ENCODE results near the gene HS6ST2. TPM values are rescaled to one million over a fixed set of nuclear protein-coding genes. Genes with fewer than 3 reads are reported as not detected.

HS6ST2 gene
- polyA plus RNA-seq, 1 of the 3 experiments (the other 2 are of a cell fraction), result 0.05 TPM

- no peak overlapping the region for H3K4me3 ChIP-seq (ENCODE audit: low read depth in 2 of 2, low read length in 1 of 2)
These were observed 142.8 kb downstream of the HS6ST2 start for GRCh38 chrX:132815643-132816042.

More at GRCh38 chrX:132815643-132816042, 142.8 kb downstream of the HS6ST2 start:
- Histone ChIP-seq H3K27me3 (ENCODE audit: insufficient read depth) (no peaks in the 10 kb centered on the region; the same call in 1 of the 2 replicates), H3K79me2 (ENCODE audit: insufficient read depth) (no peaks in the 10 kb centered on the region), H4K20me1 (ENCODE audit: insufficient read depth) (no peaks in the 10 kb centered on the region), H3K9me3 (no peaks in the 10 kb centered on the region), H3K9ac (no peak overlapping the region), H3K36me3 (replicated peaks in 1 of 2; ENCODE audit: control insufficient read depth in 1 of 2, insufficient read depth in 2 of 2, low read length in 1 of 2) (no peaks in the 10 kb centered on the region), H3K27ac (ENCODE audit: low read depth in 2 of 2, low read length in 1 of 2) (no peak overlapping the region), H2AFZ (ENCODE audit: low read depth) (no peak overlapping the region), H3F3A (replicated peaks; ENCODE audit: insufficient read depth) (no peaks in the 10 kb centered on the region), H3K9me2 (no peaks in the 10 kb centered on the region), H3K4me2 (no peak overlapping the region), H3K4me1 (ENCODE audit: control insufficient read depth in 1 of 2, insufficient read depth in 2 of 2, low read depth in 1 of 2, low read length in 1 of 2) (no peaks in the 10 kb centered on the region; a peak in 1 of 4 replicates)
- no peak for DNase-seq
- ChIA-PET CTCF (no interaction called here), POLR2A (no interaction called here)
- TF ChIP-seq PBX3 (IDR thresholded peaks at IDR 0.05) (no peak), MXI1 (IDR thresholded peaks at IDR 0.05; ENCODE audit: low read depth, low read length) (no peak), GABPA (IDR thresholded peaks at IDR 0.05; ENCODE audit: low read depth) (no peak), TEAD4 (IDR thresholded peaks at IDR 0.05; ENCODE audit: borderline replicate concordance, insufficient read depth) (no peak), USF1 (IDR thresholded peaks at IDR 0.05; ENCODE audit: borderline replicate concordance, low read depth) (no peak), EZH2phosphoT487 (IDR thresholded peaks at IDR 0.05; ENCODE audit: borderline replicate concordance, low read depth) (no peak), GATA2 (CRISPR knock-in tag; IDR thresholded peaks at IDR 0.05) (no peak), RXRA (IDR thresholded peaks at IDR 0.05; ENCODE audit: borderline replicate concordance, low read depth) (no peak), REST (IDR thresholded peaks at IDR 0.05; ENCODE audit: low read depth, low read length) (no peak), RFX5 (IDR thresholded peaks at IDR 0.05; ENCODE audit: low read length) (no peak), FOXM1 (IDR thresholded peaks at IDR 0.05; ENCODE audit: low read depth) (no peak), RCOR1 (IDR thresholded peaks at IDR 0.05; ENCODE audit: low read length) (no peak), CHD2 (IDR thresholded peaks at IDR 0.05; ENCODE audit: low read length, partially characterized antibody) (no peak)
- 24% methylated on average over 2 of the region's 2 CpGs for WGBS (ENCODE audit: low lambda C conversion rate)

Data from SK-N-SH (cell line).